PC-9 (cell line): ENCODE data around the gene PCGF3. TPM values are rescaled to one million over a fixed set of nuclear protein-coding genes. Genes with fewer than 3 reads are reported as not detected.

Experiments used
- BruUV-seq: library from RNA; stranded (reverse); fragments of 400-500 nt; replicated peaks from 2 replicates; lab custom pipeline; 2021; lab: Mats Ljungman, UMichigan
- CTCF ChIA-PET: fragments of 300-600 bp; sonication (Branson Sonifier 250); formaldehyde crosslinking; loops from one replicate; lab custom pipeline; 2022; ENCODE audit warnings: antibody characterized with exemption; lab: Charles Lee
- POLR2A ChIA-PET: fragments of 300-600 bp; sonication (Branson Sonifier 250); formaldehyde crosslinking; loops from one replicate; lab custom pipeline; 2022; ENCODE audit warnings: antibody characterized with exemption; ENCODE audit not compliant: unreplicated experiment; lab: Charles Lee
- DNase-seq, 2 experiments: peaks; one replicate each; pipeline versions ENCODE4 v3.0.0 to v3.0.0-alpha.2; 2015 to 2022; ENCODE audit warnings: mixed read lengths in 1 of 2
- H2AFZ ChIP-seq: fragments of 200-600 bp; sonication (generic); 2 replicates; pipeline ENCODE4 v1.8.1; 2017; ENCODE audit warnings: antibody characterized with exemption
- H3F3A ChIP-seq: fragments of 200-600 bp; sonication (generic); 2 replicates; pipeline ENCODE4 v1.8.1; 2017; ENCODE audit warnings: antibody characterized with exemption, mild to moderate bottlenecking, low read depth; ENCODE audit not compliant: insufficient read depth
- H3K27ac ChIP-seq: fragments of 200-600 bp; sonication (generic); 2 replicates; pipeline ENCODE4 v1.6.1; 2016; ENCODE audit warnings: mixed run types
- H3K27me3 ChIP-seq: fragments of 200-600 bp; sonication (generic); 2 replicates; pipeline ENCODE4 v1.6.1; 2016; ENCODE audit warnings: low read depth, mixed run types; ENCODE audit not compliant: insufficient read depth
- H3K36me3 ChIP-seq: fragments of 200-600 bp; sonication (generic); 2 replicates; pipeline ENCODE4 v1.6.1; 2016; ENCODE audit warnings: low read depth, mixed run types
- H3K4me1 ChIP-seq: fragments of 200-600 bp; sonication (generic); replicated peaks from 2 replicates; pipeline ENCODE4 v1.6.1; 2016; ENCODE audit warnings: mixed run types; ENCODE audit not compliant: insufficient read depth
- H3K4me2 ChIP-seq: fragments of 200-600 bp; sonication (generic); 2 replicates; pipeline ENCODE4 v1.6.1; 2017; ENCODE audit warnings: mixed run types
- H3K4me3 ChIP-seq: fragments of 200-600 bp; sonication (generic); 2 replicates; pipeline ENCODE4 v1.6.1; 2016; ENCODE audit warnings: mixed run types
- H3K79me2 ChIP-seq: fragments of 200-600 bp; sonication (generic); 2 replicates; pipeline ENCODE4 v1.6.1; 2017; ENCODE audit warnings: low read depth, mixed run types
- H3K9me2 ChIP-seq: fragments of 200-600 bp; sonication (generic); 2 replicates; pipeline ENCODE4 v1.8.1; 2017; ENCODE audit warnings: mild to moderate bottlenecking; ENCODE audit not compliant: insufficient read depth
- H3K9me3 ChIP-seq: fragments of 200-600 bp; sonication (generic); 2 replicates; pipeline ENCODE4 v1.8.1; 2016; ENCODE audit warnings: low read depth; ENCODE audit not compliant: insufficient read depth
- H4K20me1 ChIP-seq: fragments of 200-600 bp; sonication (generic); 2 replicates; pipeline ENCODE4 v1.8.1; 2017; ENCODE audit not compliant: insufficient read depth
- EZH2 ChIP-seq: fragments of 200-600 bp; sonication (generic); IDR thresholded peaks from 2 replicates; pipeline ENCODE4 v1.8.0; 2017; ENCODE audit warnings: antibody characterized with exemption, low read depth
- intact Hi-C: fragments of 100-400 bp; cut with micrococcal nuclease; formaldehyde crosslinking; loops from one replicate; pipeline ENCODE4 v1.10.0; 2022; ENCODE audit not compliant: unreplicated experiment
- total RNA-seq: library from RNA; stranded (reverse); gene quantifications from 2 replicates; pipeline ENCODE4 v1.2.3, GENCODE V29; 2021
- TF ChIP-seq, protein P1 (sequence below): fragments of 200-600 bp; sonication (generic); conservative IDR thresholded peaks from 2 replicates; pipeline ENCODE4 v1.6.1; 2017; ENCODE audit warnings: mixed run types, antibody characterized with exemption, mild to moderate bottlenecking, moderate library complexity

Gene PCGF3
- total RNA-seq, 1 experiment from 2014 or later = 60.8 TPM

DNA sequence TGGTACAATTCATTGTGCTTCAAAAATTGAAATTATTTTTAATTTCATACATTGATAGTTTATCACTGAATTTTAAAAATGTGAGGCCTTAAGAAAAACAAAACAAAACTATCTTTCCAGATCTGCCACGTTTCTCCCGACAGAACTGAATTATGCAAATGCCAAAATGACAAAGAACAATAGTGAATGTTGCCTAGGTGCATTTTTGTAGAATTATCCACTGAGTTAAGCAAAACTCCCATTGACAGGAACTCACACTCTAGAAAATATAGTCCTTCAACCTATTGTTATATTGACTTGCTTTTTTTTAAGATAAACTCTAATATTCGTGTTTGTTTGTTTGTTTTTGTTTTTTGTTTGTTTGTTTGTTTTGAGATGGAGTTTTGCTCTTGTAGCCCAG lies 6.5 kb downstream of the PCGF3 start:
- Histone ChIP-seq H3K27ac (no peak overlapping the region), H3K27me3 (no peaks in the 10 kb centered on the region), H3K79me2 (peaks cover 67% of the 10 kb centered on the region), H2AFZ (no peak overlapping the region), H3K9me2 (no peaks in the 10 kb centered on the region), H3K4me3 (no peak overlapping the region), H4K20me1 (peaks cover 47% of the 10 kb centered on the region), H3F3A (peaks cover 8% of the 10 kb centered on the region), H3K36me3 (no peaks in the 10 kb centered on the region), H3K4me1 (0 out of 2 replicates have a peak, but pooled peaks cover under 1% of the 10 kb centered on the region), H3K9me3 (no peaks in the 10 kb centered on the region), H3K4me2 (no peak overlapping the region)
- ChIA-PET CTCF (no interaction called here), POLR2A (no interaction called here)
- BruUV-seq = no TSS peak
- no peak for TF ChIP-seq EZH2
- TF ChIP-seq, protein P1, sequence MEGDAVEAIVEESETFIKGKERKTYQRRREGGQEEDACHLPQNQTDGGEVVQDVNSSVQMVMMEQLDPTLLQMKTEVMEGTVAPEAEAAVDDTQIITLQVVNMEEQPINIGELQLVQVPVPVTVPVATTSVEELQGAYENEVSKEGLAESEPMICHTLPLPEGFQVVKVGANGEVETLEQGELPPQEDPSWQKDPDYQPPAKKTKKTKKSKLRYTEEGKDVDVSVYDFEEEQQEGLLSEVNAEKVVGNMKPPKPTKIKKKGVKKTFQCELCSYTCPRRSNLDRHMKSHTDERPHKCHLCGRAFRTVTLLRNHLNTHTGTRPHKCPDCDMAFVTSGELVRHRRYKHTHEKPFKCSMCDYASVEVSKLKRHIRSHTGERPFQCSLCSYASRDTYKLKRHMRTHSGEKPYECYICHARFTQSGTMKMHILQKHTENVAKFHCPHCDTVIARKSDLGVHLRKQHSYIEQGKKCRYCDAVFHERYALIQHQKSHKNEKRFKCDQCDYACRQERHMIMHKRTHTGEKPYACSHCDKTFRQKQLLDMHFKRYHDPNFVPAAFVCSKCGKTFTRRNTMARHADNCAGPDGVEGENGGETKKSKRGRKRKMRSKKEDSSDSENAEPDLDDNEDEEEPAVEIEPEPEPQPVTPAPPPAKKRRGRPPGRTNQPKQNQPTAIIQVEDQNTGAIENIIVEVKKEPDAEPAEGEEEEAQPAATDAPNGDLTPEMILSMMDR = no peak
- intact Hi-C loops = no loop called here
- no peak for DNase-seq

DNA sequence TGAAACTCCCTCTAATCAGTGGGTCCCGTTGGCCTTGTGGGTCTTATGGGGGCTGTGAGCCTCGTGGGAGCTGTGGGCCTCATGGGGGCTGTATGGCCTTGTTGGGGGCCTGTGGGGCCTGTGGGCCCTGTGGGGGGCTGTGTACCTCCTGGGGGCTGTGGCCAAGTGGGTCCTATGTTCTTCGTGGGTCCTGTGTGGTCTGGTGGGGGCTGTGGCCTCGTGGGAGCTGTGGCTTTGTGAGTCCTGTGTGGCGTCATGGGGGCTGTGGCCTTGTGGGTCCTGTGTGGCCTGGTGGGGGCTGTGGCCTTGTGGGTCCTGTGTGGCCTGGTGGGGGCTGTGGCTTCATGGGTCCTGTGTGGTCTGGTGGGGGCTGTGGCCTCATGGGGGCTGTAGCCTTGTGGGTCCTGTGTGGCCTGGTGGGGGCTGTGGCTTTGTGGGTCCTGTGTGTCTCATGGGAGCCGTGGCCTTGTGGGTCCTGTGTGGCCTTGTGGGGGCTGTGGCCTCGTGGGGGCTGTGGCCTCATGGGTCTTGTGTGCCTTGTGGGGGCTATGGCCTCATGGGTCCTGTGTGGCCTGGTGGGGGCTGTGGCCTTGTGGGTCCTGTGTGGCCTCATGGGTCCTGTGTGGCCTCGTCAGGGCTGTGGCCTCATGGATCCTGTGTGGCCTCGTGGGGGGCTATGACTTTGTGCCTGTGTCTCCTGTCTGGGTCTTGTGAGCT lies 7.4 kb downstream of the PCGF3 start:
- no TSS peak for BruUV-seq
- Histone ChIP-seq H3K9me3 (no peaks in the 10 kb centered on the region), H3K27ac (no peak overlapping the region), H3K79me2 (peaks cover 65% of the 10 kb centered on the region), H3K9me2 (no peaks in the 10 kb centered on the region), H3K36me3 (no peaks in the 10 kb centered on the region), H3K4me1 (no peaks in the 10 kb centered on the region), H3K4me2 (no peak overlapping the region), H3K27me3 (no peaks in the 10 kb centered on the region), H4K20me1 (peaks cover 55% of the 10 kb centered on the region), H3F3A (peaks cover 8% of the 10 kb centered on the region), H3K4me3 (no peak overlapping the region), H2AFZ (no peak overlapping the region)
- ChIA-PET CTCF (no interaction called here), POLR2A (no interaction called here)
- intact Hi-C loops = no loop called here
- DNase-seq = no peak
- no peak for TF ChIP-seq EZH2
- TF ChIP-seq, protein P1 = no peak

- Histone ChIP-seq H3K36me3 (no peaks in the 10 kb centered on the region), H2AFZ (no peak overlapping the region), H3F3A (peaks cover 4% of the 10 kb centered on the region; the same call in 1 of the 2 replicates), H3K4me3 (no peak overlapping the region), H4K20me1 (peaks cover 54% of the 10 kb centered on the region), H3K9me3 (no peaks in the 10 kb centered on the region), H3K4me1 (no peaks in the 10 kb centered on the region), H3K27ac (no peak overlapping the region), H3K9me2 (no peaks in the 10 kb centered on the region), H3K27me3 (no peaks in the 10 kb centered on the region), H3K4me2 (no peak overlapping the region), H3K79me2 (peaks cover 65% of the 10 kb centered on the region)
- intact Hi-C loops = no loop called here
- ChIA-PET CTCF (no interaction called here), POLR2A (no interaction called here)
- BruUV-seq = no TSS peak
- DNase-seq = no peak
- no peak for TF ChIP-seq EZH2
- TF ChIP-seq, protein P1 = no peak
Measured at GRCh38 chr4:714087-714486, 8.5 kb downstream of the PCGF3 start.
